A549 (cell line): ENCODE results near the gene NRXN3. TPM values are rescaled to one million over a fixed set of nuclear protein-coding genes. Genes with fewer than 3 reads are reported as not detected.

Experiments
- ATAC-seq, 2 experiments: fragments of 200-7000 bp in 1 of 2; fragments of >200 bp in 1 of 2; cut with Nextera tagmentation in 1 of 2; cut with Tn5 transposase in 1 of 2; 3 replicates each; pipeline versions ENCODE4 v1.8.0 to v1.9.1; 2018 to 2020; ENCODE audit warnings: mild to moderate bottlenecking in 1 of 2, moderate library complexity in 1 of 2
- CTCF ChIA-PET: fragments of 300-600 bp; sonication (Branson Sonifier 250); formaldehyde crosslinking; extraction: SDS; loops from one replicate; lab custom pipeline; 2021; ENCODE audit warnings: antibody characterized with exemption, inconsistent platforms; lab: Yijun Ruan, JAX
- POLR2A ChIA-PET: fragments of 350-600 bp; formaldehyde crosslinking; extraction: SDS; loops from one replicate; lab custom pipeline; 2021; ENCODE audit warnings: antibody characterized with exemption, inconsistent platforms; lab: Yijun Ruan, JAX
- DNase-seq, 2 experiments: peaks; one replicate each; pipeline versions ENCODE4 v3.0.0 to v3.0.0-alpha.2; 2011 to 2016; ENCODE audit warnings: low read depth in 1 of 2, low spot score in 1 of 2
- FAIRE-seq: peaks from 2 replicates; lab custom pipeline; 2011; peaks lifted over from hg19 to GRCh38; lab: Jason Lieb, UNC
- H3K27ac ChIP-seq, 2 experiments: fragments of >200 bp; sonication (Bioruptor Twin); formaldehyde crosslinking; 3 replicates each; pipeline ENCODE4 v1.5.1; 2016 to 2017
- H3K4me1 ChIP-seq: fragments of >200 bp; sonication (Bioruptor Twin); formaldehyde crosslinking; 3 replicates; pipeline ENCODE4 v1.6.1; 2016
- H3K4me2 ChIP-seq: fragments of >200 bp; sonication (Bioruptor Twin); formaldehyde crosslinking; 3 replicates; pipeline ENCODE4 v1.6.1; 2016
- H3K4me3 ChIP-seq: fragments of >200 bp; sonication (Bioruptor Twin); formaldehyde crosslinking; 3 replicates; pipeline ENCODE4 v1.5.1; 2016
- H3K9me3 ChIP-seq: fragments of >200 bp; sonication (Bioruptor Twin); formaldehyde crosslinking; 3 replicates; pipeline ENCODE4 v1.6.1; 2016
- BHLHE40 ChIP-seq: IDR thresholded peaks from 2 replicates; pipeline ENCODE4 v1.6.1; 2012; ENCODE audit warnings: low read depth, low read length, inconsistent platforms
- CBX8 ChIP-seq: fragments of 200-600 bp; sonication (generic); IDR thresholded peaks from 2 replicates; pipeline ENCODE4 v1.6.1; 2016
- CHD2 ChIP-seq: fragments of 150-350 bp; IDR thresholded peaks from 2 replicates; pipeline ENCODE4 v1.6.1; 2014; ENCODE audit warnings: low read length; ENCODE audit not compliant: partially characterized antibody
- EP300 ChIP-seq, 2 experiments: fragments of >200 bp; sonication (Bioruptor Twin); formaldehyde crosslinking; IDR thresholded peaks; 2 replicates in 1 of 2; 3 replicates in 1 of 2; pipeline ENCODE4 v1.6.1; 2016 to 2017
- FOSB ChIP-seq: fragments of 250-450 bp; sonication (Bioruptor Pico); IDR thresholded peaks from 2 replicates; pipeline ENCODE4 v1.5.0; 2020; ENCODE audit warnings: mild to moderate bottlenecking, moderate library complexity
- FOXS1 ChIP-seq: fragments of 250-450 bp; sonication (Bioruptor Pico); IDR thresholded peaks from 2 replicates; pipeline ENCODE4 v1.5.0; 2020; ENCODE audit warnings: mild to moderate bottlenecking, moderate library complexity
- HDAC2 ChIP-seq: fragments of 200-600 bp; sonication (generic); IDR thresholded peaks from 2 replicates; pipeline ENCODE4 v1.6.1; 2016
- HOXB13 ChIP-seq: fragments of 250-450 bp; sonication (Bioruptor Pico); IDR thresholded peaks from 2 replicates; pipeline ENCODE4 v1.5.0; 2020; ENCODE audit warnings: low read depth, mild to moderate bottlenecking, moderate library complexity
- KDM5A ChIP-seq: fragments of 200-600 bp; sonication (generic); IDR thresholded peaks from 2 replicates; pipeline ENCODE4 v1.6.1; 2016; ENCODE audit warnings: antibody characterized with exemption, mild to moderate bottlenecking
- MAFK ChIP-seq: fragments of 450-650 bp; IDR thresholded peaks from 2 replicates; pipeline ENCODE4 v1.6.1; 2014; ENCODE audit not compliant: partially characterized antibody
- MAZ ChIP-seq: fragments of 150-350 bp; IDR thresholded peaks from 2 replicates; pipeline ENCODE4 v1.6.1; 2014; ENCODE audit warnings: antibody characterized with exemption, low read depth, low read length, borderline replicate concordance
- NR3C1 ChIP-seq: fragments of >200 bp; sonication (Bioruptor Twin); formaldehyde crosslinking; IDR thresholded peaks from 3 replicates; pipeline ENCODE4 v1.6.1; 2017
- RARB ChIP-seq: fragments of 250-450 bp; sonication (Bioruptor Pico); IDR thresholded peaks from 2 replicates; pipeline ENCODE4 v1.8.0; 2021; ENCODE audit warnings: mild to moderate bottlenecking, moderate library complexity
- RFX5 ChIP-seq: fragments of 450-650 bp; IDR thresholded peaks from 2 replicates; pipeline ENCODE4 v1.7.1; 2014; ENCODE audit warnings: antibody characterized with exemption, mild to moderate bottlenecking, moderate library complexity
- RNF2 ChIP-seq: fragments of 200-600 bp; sonication (generic); IDR thresholded peaks from 2 replicates; pipeline ENCODE4 v1.6.1; 2016; ENCODE audit warnings: low read depth, mild to moderate bottlenecking, antibody characterized with exemption, moderate library complexity, borderline replicate concordance
- SMC3 ChIP-seq: fragments of >200 bp; sonication (Bioruptor Twin); formaldehyde crosslinking; IDR thresholded peaks from 3 replicates; pipeline ENCODE4 v1.6.1; 2018; ENCODE audit warnings: inconsistent platforms
- TFCP2L1 ChIP-seq: fragments of 250-450 bp; sonication (Bioruptor Pico); IDR thresholded peaks from 2 replicates; pipeline ENCODE4 v1.5.0; 2021; ENCODE audit warnings: mild to moderate bottlenecking
- TP53 ChIP-seq: fragments of 250-450 bp; sonication (Bioruptor Pico); IDR thresholded peaks from 2 replicates; pipeline ENCODE4 v1.5.0; 2021; ENCODE audit warnings: mild to moderate bottlenecking, moderate library complexity
- WGBS: methylation state at CpG from one replicate; pipeline ENCODE4 v1.1.6; 2017; ENCODE audit errors: missing lambda C conversion rate; 5-methylcytosine and 5-hydroxymethylcytosine counted together
- polyA plus RNA-seq, 4 experiments: library from polyadenylated mRNA; depleted of rRNA in 3 of 4; stranded (reverse); fragments of >200 nt; fragmentation: RNase III in 1 of 4; extraction: RNeasy Plus Mini Kit Qiagen cat#74134 plus additional on column Dnase treatment in 1 of 4; gene quantifications; 2 replicates in 3 of 4; 3 replicates in 1 of 4; pipeline ENCODE4 v1.2.3, GENCODE V29; 2011 to 2017
- TF ChIP-seq, protein P1 (sequence below): fragments of >200 bp; sonication (Bioruptor Twin); formaldehyde crosslinking; IDR thresholded peaks from 3 replicates; pipeline ENCODE4 v1.6.1; 2016
- TF ChIP-seq, protein P2 (sequence below): IDR thresholded peaks from 2 replicates; pipeline ENCODE4 v1.6.1; 2012; ENCODE audit warnings: low read depth, borderline replicate concordance
- TF ChIP-seq, protein P3 (sequence below): IDR thresholded peaks from 2 replicates; pipeline ENCODE4 v1.6.1; 2012
- TF ChIP-seq, protein P4 (sequence below): fragments of 200-600 bp; sonication (generic); IDR thresholded peaks from 2 replicates; pipeline ENCODE4 v1.6.1; 2016; ENCODE audit warnings: antibody characterized with exemption, mild to moderate bottlenecking, moderate library complexity

Gene NRXN3
- polyA plus RNA-seq, 2 of the 4 experiments (the other 2 are of a cell fraction), result 0.62 to 2.3 TPM

DNA sequence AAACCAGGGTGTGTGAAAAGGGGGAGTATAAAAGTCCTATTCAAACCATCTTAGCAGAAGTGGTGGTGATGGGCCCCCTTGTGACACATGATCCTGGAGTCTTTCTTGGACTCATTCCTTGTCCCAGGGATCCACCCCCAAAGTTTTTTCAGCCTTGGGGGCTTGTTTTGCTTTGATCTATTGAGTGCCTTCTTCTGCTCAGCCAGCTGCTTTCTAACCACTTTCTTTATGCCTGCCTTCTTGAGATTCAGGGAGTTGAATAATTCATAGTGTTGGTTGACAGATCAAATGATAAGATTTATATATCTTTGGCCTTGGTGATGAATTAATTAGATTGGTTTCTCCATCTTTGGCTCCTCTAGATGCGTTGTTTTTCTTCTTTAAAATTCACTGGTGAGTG is 1114.4 kb downstream of the NRXN3 start:
- H3K4me2 ChIP-seq, result no peak overlapping the region
- no peak for ATAC-seq
- POLR2A ChIA-PET, result no interaction called here
- H3K9me3 ChIP-seq, result no peaks in the 10 kb centered on the region
- CTCF ChIA-PET, result no interaction called here
- H3K4me3 ChIP-seq, result no peak overlapping the region
- DNase-seq, result no peak
- FAIRE-seq, result no peak
- TF ChIP-seq HDAC2, result no peak
- TF ChIP-seq RFX5, result no peak
- TF ChIP-seq FOSB (CRISPR knock-in tag), result no peak
- TF ChIP-seq KDM5A, result no peak
- TF ChIP-seq CHD2, result no peak
- TF ChIP-seq BHLHE40, result no peak
- TF ChIP-seq, protein P1, sequence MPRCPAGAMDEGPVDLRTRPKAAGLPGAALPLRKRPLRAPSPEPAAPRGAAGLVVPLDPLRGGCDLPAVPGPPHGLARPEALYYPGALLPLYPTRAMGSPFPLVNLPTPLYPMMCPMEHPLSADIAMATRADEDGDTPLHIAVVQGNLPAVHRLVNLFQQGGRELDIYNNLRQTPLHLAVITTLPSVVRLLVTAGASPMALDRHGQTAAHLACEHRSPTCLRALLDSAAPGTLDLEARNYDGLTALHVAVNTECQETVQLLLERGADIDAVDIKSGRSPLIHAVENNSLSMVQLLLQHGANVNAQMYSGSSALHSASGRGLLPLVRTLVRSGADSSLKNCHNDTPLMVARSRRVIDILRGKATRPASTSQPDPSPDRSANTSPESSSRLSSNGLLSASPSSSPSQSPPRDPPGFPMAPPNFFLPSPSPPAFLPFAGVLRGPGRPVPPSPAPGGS, result no peak
- TF ChIP-seq RNF2, result no peak
- TF ChIP-seq, protein P2, sequence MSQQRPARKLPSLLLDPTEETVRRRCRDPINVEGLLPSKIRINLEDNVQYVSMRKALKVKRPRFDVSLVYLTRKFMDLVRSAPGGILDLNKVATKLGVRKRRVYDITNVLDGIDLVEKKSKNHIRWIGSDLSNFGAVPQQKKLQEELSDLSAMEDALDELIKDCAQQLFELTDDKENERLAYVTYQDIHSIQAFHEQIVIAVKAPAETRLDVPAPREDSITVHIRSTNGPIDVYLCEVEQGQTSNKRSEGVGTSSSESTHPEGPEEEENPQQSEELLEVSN, result no peak
- TF ChIP-seq, protein P3, sequence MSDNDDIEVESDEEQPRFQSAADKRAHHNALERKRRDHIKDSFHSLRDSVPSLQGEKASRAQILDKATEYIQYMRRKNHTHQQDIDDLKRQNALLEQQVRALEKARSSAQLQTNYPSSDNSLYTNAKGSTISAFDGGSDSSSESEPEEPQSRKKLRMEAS, result no peak
- TF ChIP-seq TFCP2L1 (CRISPR knock-in tag), result no peak
- no peak for TF ChIP-seq CBX8
- no peak for TF ChIP-seq EP300 (IDR thresholded peaks at IDR 0.05)
- no peak for TF ChIP-seq MAFK
- TF ChIP-seq, all 56 proteins: peak for 0
- no peaks in the 10 kb centered on the region for H3K4me1 ChIP-seq
- no peak overlapping the region for H3K27ac ChIP-seq
- 23% methylated on average over 1 of the region's 1 CpG for WGBS

DNA sequence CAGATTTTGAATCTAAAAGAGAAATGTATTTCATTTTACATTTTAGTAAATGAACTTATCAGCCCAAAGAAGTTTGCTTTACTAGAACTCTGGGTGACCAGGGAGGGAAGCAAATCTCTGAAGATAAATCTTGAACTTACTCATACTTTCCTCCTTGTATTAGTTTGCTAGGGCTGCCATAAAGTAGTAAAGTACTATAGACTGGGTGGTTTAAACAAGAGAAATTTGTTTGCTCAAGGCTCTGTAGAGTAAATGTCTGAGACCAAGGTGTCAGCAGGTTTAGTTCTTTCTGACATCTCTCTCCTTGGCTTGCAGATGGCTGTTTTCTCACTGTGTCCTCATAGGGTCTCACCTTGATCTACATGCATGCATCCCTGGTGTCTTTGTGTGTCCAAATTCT is 1115.1 kb downstream of the NRXN3 start:
- ATAC-seq, result no peak
- H3K27ac ChIP-seq, result no peak overlapping the region
- DNase-seq, result no peak
- no peak overlapping the region for H3K4me2 ChIP-seq
- POLR2A ChIA-PET, result no interaction called here
- TF ChIP-seq SMC3 (no peak), FOXS1 (CRISPR knock-in tag) (no peak), TP53 (CRISPR knock-in tag) (no peak), HOXB13 (CRISPR knock-in tag) (no peak), MAZ (no peak), NR3C1 (no peak)
- CTCF ChIA-PET, result no interaction called here
- no peaks in the 10 kb centered on the region for H3K9me3 ChIP-seq
- no peaks in the 10 kb centered on the region for H3K4me1 ChIP-seq
- FAIRE-seq, result no peak
- H3K4me3 ChIP-seq, result no peak overlapping the region

DNA sequence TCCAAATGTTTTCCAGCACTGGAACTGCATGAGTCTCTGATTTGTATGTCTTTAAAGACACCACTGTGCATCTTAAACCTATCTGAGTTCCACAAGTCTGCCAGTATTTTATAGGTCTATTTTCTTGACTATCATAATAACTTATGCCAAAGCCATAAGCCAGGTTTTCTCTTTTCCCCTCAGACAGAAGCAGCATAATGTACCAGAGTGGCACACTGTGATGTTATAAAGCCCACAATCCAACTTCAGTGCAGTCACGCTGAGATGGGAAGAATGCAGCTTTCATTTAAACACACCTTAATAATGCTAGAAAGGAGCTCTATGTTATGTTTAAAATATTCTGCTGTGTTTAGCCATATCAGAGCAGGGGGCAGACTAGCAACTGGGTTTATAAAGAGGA is 1117.8 kb downstream of the NRXN3 start:
- no peak overlapping the region for H3K4me3 ChIP-seq
- POLR2A ChIA-PET, result no interaction called here
- H3K27ac ChIP-seq, result no peak overlapping the region
- H3K4me1 ChIP-seq, result no peaks in the 10 kb centered on the region
- ATAC-seq, result no peak
- no peaks in the 10 kb centered on the region for H3K9me3 ChIP-seq
- WGBS, result 6% methylated on average over 1 of the region's 1 CpG
- CTCF ChIA-PET, result no interaction called here
- H3K4me2 ChIP-seq, result no peak overlapping the region
- TF ChIP-seq RARB (CRISPR knock-in tag) (no peak), MAZ (no peak)
- no peak for FAIRE-seq
- DNase-seq, result no peak

DNA sequence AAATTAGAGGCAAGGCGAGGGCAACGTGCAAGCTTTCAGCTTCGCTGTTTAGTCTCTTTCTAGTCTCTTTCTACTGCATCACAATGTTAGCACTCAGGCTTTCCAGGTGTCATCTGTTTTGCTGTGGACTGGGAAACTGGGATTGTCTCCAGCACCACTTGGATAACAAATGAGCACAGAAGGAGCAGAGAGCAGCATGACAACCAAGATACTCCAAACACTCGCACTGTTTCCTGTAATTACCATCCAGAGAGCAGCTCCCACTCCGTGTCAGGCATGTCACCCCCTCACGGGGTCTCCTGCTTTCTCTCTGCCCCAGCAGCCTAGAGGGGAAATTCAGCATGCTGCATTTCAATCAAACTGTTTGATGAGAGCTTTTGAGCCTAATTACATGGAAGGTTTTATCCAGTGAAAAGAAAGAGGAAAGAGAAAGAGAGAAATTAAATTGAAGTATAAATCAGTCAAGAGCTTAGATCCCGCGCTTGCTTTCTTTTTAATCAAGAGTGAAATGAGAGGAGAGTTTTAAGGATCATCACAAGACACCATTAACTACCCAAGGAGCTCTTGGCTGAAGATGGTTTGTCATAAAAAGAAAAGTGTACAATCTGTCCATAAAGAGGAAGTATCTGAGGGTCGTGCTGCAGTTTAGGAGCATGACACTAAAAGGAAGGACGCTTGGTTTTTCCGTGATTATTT is 1123.5 kb downstream of the NRXN3 start:
- POLR2A ChIA-PET, result no interaction called here
- FAIRE-seq (no peak), DNase-seq (no peak), ATAC-seq (no peak)
- Histone ChIP-seq H3K4me3 (no peak overlapping the region), H3K4me2 (peak overlapping the region; percentile 22; the same call in 1 of the 3 replicates), H3K9me3 (no peaks in the 10 kb centered on the region), H3K27ac (no peak overlapping the region), H3K4me1 (no peaks in the 10 kb centered on the region)
- 34% methylated on average over 11 of the region's 11 CpGs for WGBS
- TF ChIP-seq, protein P4, sequence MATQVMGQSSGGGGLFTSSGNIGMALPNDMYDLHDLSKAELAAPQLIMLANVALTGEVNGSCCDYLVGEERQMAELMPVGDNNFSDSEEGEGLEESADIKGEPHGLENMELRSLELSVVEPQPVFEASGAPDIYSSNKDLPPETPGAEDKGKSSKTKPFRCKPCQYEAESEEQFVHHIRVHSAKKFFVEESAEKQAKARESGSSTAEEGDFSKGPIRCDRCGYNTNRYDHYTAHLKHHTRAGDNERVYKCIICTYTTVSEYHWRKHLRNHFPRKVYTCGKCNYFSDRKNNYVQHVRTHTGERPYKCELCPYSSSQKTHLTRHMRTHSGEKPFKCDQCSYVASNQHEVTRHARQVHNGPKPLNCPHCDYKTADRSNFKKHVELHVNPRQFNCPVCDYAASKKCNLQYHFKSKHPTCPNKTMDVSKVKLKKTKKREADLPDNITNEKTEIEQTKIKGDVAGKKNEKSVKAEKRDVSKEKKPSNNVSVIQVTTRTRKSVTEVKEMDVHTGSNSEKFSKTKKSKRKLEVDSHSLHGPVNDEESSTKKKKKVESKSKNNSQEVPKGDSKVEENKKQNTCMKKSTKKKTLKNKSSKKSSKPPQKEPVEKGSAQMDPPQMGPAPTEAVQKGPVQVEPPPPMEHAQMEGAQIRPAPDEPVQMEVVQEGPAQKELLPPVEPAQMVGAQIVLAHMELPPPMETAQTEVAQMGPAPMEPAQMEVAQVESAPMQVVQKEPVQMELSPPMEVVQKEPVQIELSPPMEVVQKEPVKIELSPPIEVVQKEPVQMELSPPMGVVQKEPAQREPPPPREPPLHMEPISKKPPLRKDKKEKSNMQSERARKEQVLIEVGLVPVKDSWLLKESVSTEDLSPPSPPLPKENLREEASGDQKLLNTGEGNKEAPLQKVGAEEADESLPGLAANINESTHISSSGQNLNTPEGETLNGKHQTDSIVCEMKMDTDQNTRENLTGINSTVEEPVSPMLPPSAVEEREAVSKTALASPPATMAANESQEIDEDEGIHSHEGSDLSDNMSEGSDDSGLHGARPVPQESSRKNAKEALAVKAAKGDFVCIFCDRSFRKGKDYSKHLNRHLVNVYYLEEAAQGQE, result no peak
- CTCF ChIA-PET, result interaction anchor here (1.4 kb wide), 1 partner anchor 61 kb away, joined by 3 read pairs; no protein-coding TSS in a partner anchor
